PC-3 (cell line): ENCODE data around the gene AP1M1.

Experiments used
- CTCF ChIP-seq: fragments of 300-600 bp; sonication (generic); conservative IDR thresholded peaks from 2 replicates; pipeline ENCODE4 v1.5.1; 2017; ENCODE audit warnings: antibody characterized with exemption, low read depth, mild to moderate bottlenecking, low read length
- EZH2 ChIP-seq: fragments of 300-600 bp; sonication (generic); IDR thresholded peaks from one replicate; pipeline ENCODE4 v1.6.1; 2017; ENCODE audit warnings: antibody characterized with exemption, mild to moderate bottlenecking, low read length; ENCODE audit not compliant: unreplicated experiment

- TF ChIP-seq CTCF (no peak), EZH2 (no peak)
These were observed 60.8 kb downstream of the AP1M1 start for GRCh38 chr19:16258440-16258903.
